ENCODE measurements around the gene CYP4F22.

The CYP4F22 gene

DNA sequence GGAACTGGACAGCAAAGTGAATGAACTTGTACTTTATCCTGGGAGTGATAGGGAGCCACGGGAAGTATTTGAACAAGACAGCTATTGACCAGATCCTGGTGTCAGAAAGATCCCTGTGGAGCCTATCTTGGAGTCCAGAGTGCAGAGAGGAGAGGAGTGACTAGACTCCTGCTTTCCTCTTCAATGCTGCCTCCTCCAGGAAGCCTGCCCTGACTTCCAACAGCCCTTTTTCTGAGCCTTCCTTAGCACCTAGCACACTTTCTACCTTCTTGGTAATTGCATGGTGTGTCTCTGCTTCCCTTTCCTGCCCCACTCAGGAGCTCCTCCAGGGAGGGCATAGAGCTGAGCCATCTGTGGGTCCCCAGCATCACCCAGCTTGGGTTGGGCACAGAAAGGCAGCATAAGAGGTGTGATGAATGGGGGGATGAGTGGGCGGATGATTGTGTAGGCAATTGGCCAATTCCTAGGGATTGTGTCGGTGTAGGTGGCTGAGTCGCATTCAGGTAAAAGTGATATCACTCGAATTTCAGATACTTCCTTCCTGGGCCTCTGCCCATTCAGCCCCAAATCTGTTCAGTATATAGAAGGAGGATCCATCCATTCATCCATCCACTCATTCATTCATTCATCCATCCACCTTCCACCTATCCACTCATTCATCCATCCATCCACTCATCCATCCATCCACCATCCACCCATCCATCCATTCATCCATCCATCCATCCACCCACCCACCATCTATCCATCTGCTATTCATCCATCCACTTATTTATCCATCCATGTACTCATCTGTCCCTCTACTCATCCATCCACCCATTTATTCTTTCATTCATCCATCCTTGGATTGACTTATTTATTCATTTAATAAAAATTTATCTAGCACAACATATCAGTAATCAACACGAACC lies 26.9 kb downstream of the CYP4F22 start:
- FAIRE-seq, result no peak
- DNase-seq (ENCODE audit: low spot score), result no peak

DNA sequence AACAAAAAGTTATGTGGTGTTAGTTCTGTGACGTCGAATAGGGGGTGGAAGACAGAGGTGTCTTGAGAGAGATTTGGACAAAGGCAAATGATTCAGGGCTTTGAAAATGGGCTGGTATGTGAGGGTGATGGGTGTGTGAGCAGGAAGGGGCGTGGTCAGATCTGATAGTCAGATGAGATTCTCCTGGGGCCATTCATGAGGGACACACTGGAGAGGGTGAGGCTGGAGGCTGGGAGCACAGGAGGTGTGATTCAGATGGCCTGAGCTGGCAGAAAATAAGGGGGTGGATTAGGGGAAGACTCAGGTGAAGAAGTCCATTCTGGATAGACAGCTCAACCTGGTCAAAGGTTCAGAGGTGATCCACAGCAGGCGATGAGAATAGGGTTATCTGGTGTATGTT lies 28.0 kb downstream of the CYP4F22 start:
- DNase-seq (ENCODE audit: low spot score) (no peak), FAIRE-seq (no peak)

DNA sequence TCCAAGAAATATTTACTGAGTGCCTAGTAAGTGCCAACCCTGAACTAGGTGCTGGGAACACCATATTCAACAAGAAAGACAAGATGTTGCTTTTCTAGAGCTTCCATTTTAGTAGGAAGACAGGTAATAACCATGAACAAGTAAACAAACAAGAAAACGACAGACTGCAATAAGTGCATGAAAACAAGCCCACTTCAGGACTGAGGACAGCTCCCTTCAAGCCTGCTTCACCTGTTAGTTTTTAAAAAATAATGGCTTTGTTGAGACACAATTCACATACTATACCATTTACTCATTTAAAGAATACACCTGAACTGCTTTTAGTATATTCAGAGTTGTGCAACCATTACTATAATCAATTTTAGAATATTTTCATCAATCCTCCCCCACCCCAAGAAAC lies 30.4 kb downstream of the CYP4F22 start:
- DNase-seq (ENCODE audit: low spot score) (no peak), FAIRE-seq (no peak)

DNA sequence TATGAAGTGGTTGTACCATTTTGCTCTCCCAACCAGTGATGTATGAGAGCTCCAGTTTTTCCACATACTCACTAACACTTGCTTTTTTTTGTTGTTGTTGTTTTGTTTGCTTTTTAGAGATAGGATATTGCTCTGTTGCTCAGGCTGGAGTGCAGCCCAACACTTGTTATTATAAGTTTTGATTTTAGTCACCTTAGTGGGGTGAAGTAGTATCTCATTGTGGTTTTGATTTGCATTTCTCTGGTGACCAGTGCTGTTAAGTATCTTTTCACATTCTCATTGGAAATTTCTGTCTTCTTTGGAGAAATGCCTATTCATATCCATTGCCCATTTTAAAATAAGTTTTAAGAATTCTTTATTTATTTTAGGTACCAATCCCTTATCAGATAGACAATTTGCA lies 31.3 kb downstream of the CYP4F22 start:
- FAIRE-seq, result no peak
- no peak for DNase-seq (ENCODE audit: low spot score)

DNA sequence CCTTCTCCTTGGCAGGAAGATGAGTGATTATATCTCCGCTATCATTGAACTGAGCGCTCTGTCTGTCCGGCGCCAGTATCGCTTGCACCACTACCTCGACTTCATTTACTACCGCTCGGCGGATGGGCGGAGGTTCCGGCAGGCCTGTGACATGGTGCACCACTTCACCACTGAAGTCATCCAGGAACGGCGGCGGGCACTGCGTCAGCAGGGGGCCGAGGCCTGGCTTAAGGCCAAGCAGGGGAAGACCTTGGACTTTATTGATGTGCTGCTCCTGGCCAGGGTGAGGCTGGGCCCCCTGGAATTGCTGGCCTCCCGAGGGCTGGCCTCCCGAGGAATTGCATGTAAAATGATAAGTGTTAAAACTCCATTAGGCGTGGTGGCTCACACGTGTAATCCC lies 32.1 kb downstream of the CYP4F22 start:
- FAIRE-seq (no peak), DNase-seq (ENCODE audit: low spot score) (no peak)

DNA sequence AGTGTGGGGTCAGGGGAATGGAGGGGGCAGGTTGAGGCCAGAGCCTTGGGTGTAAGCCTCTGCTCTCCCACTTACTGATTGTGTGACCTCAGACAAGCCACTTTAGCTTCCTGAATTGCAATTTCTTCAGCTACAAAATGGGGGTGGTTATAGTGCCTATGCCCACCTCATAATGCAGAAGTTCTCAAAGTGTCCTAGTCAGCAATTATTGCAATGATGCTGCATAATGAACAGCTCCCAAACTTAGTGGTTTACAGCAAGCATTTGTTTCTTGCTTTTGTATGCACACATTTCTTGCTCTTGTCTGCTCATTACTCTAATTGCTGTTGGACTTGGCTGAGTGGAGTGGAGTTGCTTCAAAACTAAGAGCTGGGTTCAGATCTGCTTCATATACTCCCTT lies 36.0 kb downstream of the CYP4F22 start:
- FAIRE-seq (no peak), DNase-seq (ENCODE audit: low spot score) (no peak)

DNA sequence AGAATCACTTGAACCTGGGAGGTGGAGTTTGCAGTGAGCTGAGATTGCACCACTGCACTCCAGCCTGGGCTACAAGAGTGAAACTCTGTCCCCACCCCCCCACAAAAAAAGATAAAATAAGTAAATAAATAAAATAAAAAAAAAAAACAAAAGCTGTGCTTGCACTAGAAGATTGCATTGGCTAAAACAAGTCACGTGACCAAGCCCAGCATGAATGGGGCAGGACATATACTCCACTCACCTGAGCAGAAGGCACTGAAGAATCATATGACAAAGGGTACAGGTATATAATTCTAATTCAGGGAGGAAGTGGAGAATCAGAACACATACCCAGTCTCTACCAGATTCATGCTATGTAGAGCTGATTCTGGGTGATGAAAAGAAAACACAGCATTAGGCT lies 36.6 kb downstream of the CYP4F22 start:
- no peak for FAIRE-seq
- no peak for DNase-seq (ENCODE audit: low spot score)

DNA sequence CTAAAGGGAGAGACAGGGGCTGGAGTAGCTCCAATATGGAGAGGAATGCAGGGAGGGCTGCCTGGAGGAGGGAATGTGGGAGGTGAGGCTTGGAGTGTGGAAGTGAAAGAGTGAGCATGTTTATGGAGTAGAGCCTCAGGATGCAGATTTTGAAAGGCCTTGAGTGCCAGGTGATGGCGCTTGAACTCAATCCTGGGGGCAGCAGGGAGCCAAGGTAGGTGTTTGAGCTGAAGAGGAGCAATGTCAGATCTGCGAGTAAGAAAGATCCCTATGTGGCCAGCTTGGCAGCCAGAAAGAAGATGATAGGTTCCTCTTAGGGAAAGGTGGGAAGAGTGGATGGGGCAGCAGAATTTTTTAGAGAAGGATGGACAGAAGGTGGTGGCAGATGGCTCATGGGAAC lies 40.3 kb downstream of the CYP4F22 start:
- no peak for FAIRE-seq
- DNase-seq (ENCODE audit: low spot score), result no peak

DNA sequence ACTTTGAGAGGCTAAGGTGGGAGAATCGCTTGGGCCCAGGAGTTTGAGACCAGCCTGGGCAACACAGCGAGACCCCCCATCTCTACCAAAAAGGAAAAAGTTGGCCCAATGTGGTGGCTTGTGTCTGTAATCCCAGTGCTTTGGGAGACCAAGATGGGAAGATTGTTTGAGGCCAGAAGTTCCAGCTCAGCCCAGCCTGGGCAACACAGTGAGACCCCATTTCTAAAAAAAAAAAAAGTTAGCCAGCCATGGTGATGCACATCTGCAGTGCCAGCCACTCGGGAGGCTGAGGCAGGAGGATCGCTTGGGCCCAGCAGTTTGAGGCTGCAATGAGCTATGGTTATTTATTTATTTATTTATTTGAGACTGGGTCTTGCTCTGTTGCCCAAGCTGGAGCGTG lies 41.3 kb downstream of the CYP4F22 start:
- no peak for DNase-seq (ENCODE audit: low spot score)
- FAIRE-seq, result no peak

DNA sequence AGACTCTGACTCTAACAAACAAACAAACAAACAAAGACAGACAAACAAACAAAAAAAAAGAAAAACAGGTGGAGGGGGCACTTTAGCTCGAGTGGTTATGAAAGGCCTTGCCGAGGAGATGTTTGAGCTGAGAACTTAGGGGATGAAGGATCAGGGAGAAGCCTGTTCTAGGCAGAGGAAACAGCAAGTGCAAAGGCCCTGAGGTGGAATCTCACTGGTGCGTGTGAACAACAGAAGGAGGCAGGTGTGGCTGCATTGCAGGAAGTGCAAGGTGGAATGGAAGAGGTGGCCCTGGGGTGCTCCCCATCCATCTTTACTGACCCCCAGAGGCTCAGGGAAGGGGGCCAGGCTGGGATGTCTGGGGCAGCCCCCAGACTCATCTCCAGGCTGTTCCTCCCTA lies 41.9 kb downstream of the CYP4F22 start:
- FAIRE-seq, result no peak

DNA sequence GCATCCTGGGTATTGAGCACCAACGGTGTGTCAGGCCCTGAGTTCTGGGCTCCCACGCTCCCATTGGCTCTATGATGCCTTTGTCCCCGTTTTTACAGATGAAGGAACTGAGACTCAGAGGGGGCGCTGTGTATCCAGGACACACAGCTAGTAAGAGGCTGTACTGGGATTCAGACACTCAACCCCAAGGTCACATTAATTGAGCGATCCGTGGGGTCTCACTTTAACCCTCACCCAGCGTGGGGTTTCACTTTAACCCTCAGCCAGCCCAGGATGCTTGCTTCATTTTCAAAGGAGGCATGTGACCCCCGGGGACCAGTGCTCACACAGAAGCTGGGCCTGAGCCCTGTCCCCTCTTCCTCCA lies 42.6 kb downstream of the CYP4F22 start:
- no peak for FAIRE-seq

More for the DNA sequence above, 41.9 kb downstream of the CYP4F22 start:
- DNase-seq (ENCODE audit: low spot score), result no peak

DNA sequence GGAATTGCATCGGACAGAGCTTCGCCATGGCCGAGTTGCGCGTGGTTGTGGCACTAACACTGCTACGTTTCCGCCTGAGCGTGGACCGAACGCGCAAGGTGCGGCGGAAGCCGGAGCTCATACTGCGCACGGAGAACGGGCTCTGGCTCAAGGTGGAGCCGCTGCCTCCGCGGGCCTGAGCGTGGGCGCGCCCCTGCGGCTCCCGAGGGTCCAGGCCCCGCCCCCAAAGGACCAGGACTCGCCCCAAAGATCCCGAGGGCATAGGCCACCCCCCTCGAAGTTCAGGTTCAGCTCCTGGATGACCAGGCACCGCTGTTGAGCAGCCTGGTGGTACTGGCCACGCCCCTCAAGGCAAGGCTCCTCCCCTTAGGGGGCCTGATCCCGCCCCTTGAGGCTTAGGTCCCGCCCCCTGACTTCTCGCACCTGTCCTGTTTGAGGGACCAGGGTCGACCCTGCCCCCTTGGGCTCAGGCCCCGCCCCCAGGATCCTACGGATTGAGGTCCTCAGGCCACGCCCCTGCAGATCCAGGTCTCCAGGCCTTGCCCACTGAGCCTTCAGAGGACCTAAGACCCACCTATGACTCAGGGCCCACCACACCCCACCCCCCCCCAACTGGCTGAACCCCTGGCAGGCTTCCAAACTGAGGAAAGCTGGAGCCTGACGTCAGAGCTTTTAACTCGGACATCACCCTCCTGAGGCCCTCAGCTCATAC lies 43.1 kb downstream of the CYP4F22 start:
- FAIRE-seq, result no peak
- no peak for DNase-seq (ENCODE audit: low spot score)

More for the DNA sequence above, 42.6 kb downstream of the CYP4F22 start:
- DNase-seq (ENCODE audit: low spot score), result no peak

DNA sequence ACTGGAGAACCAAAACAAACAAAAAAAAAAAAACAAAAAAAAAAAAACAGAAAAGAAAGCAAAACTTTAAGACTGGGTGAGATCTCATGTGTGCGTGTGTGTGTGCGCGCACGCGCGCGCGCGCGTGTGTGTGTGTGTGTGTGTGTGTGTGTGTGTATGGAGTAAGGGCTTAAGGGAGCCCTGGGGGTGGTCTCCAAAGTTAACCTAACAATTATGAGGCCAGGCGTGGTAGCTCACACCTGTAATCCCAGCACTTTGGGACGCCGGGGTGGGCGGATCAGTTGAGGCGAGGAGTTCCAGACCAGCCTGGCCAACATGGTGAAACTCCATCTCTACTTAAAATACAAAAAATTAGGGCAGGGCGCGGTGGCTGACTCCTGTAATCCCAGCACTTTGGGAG lies 46.7 kb downstream of the CYP4F22 start:
- no peak for DNase-seq (ENCODE audit: low spot score)
- no peak for FAIRE-seq

DNA sequence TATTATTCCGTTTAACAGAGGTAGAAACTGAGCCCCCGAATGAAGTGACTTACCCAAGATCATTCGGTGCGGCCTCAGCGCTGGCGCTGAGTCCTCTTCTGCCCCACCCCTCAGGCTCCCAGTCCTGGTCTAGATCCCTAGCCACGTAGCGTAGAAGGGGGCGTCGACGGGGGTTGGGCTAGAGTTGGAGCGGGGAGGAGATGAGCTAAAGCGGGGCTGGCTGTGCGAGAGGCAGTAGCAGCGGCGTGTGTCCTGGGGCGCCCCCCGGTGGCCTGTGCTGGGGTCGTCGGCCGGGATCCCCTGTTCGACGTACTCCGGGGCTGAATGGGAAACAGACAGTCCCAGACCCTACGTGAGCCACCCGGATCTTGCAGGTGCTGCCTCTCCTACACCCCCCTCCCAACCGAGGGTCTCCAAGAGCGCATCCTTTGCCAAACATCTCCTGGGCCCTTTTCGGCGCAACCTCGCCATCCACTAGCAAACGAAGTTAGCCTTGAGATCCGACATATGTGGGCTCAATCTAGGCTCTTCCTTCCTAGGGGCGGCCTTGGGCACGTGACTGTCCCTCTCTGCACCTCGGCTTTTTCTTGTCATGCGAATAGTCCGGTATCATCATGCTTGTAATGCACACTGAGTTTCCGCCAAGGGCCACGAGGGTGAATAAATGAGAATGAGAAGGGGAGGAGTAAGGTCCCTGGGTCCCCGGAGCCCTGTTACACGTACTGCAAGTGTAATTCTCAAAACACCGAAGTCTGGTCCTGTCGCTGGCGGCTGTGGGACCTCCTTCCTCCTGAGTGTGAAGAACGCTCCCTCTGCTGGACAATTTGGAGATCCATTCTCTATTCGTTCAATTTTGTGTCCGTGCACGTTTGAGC lies 47.7 kb downstream of the CYP4F22 start:
- FAIRE-seq (no peak), DNase-seq (ENCODE audit: low spot score) (peak; percentile 66)

DNA sequence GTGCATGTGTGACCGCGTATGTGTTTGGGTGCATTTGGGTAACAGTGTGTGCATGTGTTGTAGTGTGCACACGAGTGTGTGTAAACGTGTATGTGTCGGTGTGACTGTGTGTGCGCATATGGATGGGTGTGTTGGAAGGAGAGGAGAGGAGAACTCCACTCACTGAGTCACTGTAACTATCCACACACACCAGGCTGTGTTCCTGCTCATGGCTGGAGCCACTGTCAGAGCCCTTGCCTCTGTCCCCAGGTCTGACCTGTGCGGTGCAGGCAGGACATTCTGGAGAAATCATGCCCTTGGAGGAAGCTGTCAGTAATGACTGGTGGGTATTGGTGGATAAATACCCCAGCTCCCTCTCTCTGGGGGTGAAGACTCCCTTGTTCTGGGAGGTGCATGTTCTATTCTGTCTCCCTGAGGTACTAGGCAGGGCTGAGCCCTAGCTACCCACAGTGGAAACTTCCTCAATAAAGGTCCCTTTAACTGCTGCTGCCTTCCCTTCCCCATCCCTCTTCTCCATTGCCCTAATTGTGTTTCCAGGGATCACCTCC lies 48.4 kb downstream of the CYP4F22 start:
- no peak for DNase-seq (ENCODE audit: low spot score)
- FAIRE-seq, result no peak

DNA sequence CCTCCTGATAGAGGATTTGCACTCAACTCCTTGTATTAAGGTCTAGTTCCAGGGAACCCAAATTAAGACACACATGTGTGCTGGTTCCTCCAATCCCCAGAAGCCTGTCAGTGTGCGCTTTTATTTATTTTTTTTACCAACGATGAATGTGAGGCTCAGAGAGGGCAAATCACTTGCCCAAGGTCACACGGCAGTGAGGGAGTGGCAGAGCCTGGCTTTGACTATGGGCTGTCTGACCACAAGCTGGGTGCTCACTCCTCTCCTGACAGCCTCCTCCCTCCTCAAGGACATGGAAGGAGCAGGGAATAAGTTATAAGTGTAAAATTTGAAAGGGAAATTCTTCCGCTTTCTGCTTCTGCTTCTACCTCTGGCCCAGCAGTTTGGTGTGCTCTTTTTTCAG lies 48.9 kb downstream of the CYP4F22 start:
- no peak for DNase-seq (ENCODE audit: low spot score)
- FAIRE-seq, result no peak

DNA sequence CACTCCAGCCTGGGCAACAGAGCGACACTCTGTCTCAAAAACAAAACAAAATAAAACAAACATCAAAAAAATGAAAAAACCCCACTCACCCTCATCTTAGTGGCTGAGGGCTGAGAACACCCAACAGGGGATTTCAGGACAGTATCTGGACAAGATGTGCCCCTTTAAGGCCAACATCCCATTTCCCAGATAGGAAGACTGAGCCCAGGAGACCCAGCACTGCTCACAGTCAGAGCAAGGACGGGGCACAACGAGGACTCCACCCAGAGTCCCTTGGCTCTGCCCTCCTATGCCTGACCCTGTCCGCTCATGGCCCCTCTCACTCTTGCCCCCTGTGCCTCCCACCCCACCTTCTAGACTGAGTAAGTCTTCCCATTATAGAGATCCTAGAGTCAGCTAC lies 53.8 kb downstream of the CYP4F22 start:
- FAIRE-seq (no peak), DNase-seq (ENCODE audit: low spot score) (no peak)

DNA sequence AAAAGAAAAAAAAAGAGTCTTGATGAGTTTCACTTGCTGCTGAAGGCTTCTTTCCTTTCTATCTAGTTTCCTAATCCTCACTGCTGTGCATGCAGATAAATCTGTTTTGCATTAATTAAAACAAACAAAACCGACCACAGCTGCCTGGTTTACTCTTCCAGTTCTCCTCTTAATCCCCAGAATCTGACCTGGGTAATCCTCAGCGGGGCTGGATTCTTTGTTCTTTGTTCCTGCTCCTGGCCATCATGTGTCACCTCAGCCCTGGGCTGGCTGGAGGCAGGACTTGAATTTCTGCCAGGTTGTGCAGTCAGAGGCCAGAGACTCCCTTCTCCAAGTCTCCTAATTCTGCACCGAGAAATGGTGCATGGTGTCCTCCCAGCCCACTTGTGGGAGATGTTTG lies 54.5 kb downstream of the CYP4F22 start:
- no peak for FAIRE-seq
- DNase-seq (ENCODE audit: low spot score), result no peak

DNA sequence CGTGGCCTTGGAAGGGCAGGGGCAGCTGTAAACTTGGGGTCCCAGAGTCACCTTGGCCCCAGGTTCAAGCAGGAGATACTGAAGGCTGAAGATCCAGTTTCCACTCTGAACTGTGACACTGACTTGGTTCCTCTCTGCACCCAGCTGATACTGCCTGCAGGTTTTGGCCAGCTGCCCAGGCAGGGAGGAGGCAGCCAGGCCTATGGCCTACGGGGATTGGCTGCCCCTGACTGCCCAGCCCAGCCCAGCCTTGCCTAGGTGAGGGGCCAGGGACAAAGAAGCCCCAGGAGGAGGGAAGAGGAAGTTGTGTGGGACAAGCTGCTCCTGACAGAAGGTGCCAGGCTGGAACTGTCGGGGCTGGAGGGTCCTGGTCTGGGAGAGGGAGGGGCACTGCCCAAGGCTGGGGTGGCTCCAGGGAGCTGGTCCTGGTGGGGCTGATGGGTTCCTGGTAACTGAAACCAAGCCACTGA lies 55.0 kb downstream of the CYP4F22 start:
- DNase-seq (ENCODE audit: low spot score) (no peak), FAIRE-seq (no peak)

DNA sequence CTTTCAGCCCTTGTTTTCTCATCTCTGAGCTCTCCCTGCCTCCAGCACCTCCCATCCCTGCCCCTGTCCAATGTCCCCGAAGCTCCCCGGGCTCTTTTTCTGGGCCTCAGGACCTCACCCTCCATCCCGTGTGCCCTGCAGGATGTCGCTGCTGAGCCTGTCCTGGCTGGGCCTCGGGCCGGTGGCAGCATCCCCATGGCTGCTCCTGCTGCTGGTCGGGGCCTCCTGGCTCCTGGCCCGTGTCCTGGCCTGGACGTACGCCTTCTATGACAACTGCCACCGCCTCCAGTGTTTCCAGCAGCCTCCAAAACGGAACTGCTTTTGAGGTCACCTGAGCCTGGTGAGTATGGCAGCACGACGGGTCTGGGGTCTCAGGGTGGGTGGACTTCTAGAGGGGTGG lies 55.6 kb downstream of the CYP4F22 start:
- no peak for FAIRE-seq

DNA sequence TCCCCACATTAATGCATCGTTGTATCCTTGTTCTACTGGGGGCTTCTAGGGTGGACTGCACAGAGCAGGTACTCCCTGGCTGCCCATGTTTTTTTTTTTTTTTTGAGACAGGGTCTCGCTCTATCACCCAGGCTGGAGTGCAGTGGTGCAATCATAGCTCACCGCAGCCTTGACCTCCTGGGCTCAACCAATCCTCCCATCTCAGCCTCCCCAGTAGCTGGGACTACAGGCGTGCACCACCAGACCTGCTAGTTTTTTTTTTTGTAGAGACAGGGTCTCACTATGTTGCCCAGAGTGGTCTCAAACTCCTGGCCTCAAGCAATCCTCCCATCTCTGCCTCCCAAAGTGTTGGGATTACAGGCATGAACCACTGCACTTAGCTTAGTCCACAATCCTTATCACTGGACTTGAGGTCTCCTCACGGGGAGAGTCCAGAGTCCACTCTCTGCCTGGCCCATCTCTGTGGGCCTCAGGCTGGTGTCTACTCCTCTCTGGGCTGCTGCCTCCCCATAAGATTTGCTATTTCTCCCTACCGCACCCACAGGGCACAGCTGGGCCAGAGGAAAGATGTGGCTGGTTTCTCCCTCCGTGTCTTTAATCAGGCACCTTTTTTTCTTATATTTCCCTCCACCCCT lies 56.3 kb downstream of the CYP4F22 start:
- no peak for FAIRE-seq
- no peak for DNase-seq (ENCODE audit: low spot score)

More for the DNA sequence above, 55.6 kb downstream of the CYP4F22 start:
- no peak for DNase-seq (ENCODE audit: low spot score)
